NT2/D1 (cell line): ENCODE results near the gene ZNF282.

Experiments used
- SUZ12 ChIP-seq: IDR thresholded peaks from 2 replicates; pipeline ENCODE4 v1.6.1; 2011; ENCODE audit not compliant: insufficient read length, insufficient read depth; ENCODE audit errors: extremely low read depth
- YY1 ChIP-seq: IDR thresholded peaks from 2 replicates; pipeline ENCODE4 v1.6.1; 2011; ENCODE audit not compliant: insufficient read length, insufficient read depth

DNA sequence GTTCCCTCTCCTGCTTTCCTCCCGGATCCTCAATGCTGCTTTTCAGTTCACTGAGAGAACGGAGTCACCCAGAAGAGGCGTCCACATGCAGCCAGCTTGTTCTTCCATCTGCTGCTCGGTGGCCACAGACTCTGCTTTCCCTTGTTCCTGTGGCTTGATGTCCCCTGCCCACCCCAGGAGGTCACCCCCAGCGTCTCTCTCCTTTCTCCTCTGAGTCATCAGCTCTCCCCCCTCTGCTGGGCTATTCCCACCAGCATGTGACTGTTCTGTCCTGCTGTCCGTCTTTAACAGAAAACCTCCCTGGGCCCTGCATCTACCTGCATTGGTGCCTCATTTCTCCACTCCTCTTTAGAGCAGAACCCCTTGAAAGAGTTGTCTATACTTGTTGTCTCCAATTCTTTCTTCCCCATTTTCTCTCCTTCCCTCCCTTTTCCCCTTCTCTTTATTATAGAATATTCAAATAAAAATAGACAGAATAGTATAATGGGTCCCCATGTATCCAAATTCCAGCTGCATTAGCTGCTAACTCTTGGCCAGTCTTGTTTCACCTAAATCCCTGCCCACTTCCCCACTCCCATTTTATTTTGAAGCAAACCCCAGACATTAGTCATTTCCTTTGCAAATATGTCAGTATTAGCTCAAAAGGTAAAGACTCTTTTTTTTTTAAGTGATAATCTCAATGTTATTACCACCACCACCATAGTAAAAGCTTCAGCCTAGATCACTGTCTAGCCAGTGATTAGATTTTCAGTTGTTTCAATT, 4.1 kb downstream of the ZNF282 start:
- TF ChIP-seq SUZ12 (no peak), YY1 (no peak)
